ENCODE results near the gene RSPRY1. TPM values are rescaled to one million over a fixed set of nuclear protein-coding genes. Genes with fewer than 3 reads are reported as not detected.

The RSPRY1 gene
- total RNA-seq, 2 donors from 2014 or later, result 28.7 to 32.5 TPM

GRCh38 chr16:57213462-57213861, 27.3 kb downstream of the RSPRY1 start:
- Histone ChIP-seq H3K27me3 (replicated peaks; ENCODE audit: insufficient read depth) (no peaks in the 10 kb centered on the region), H3K27ac (no peak overlapping the region), H3K36me3 (peaks cover 52% of the 10 kb centered on the region), H3K4me1 (ENCODE audit: control insufficient read depth in 1 of 2, low read depth in 2 of 2) (no peaks in the 10 kb centered on the region), H3K4me3 (no peak overlapping the region), H3K9me3 (peaks cover 4% of the 10 kb centered on the region)
- DNase-seq (ENCODE audit: low spot score), result no peak
- no peak for ATAC-seq (ENCODE audit: insufficient number of reproducible peaks, low FRiP score, low read depth)
- TF ChIP-seq CTCF (IDR thresholded peaks at IDR 0.05), result no peak

GRCh38 chr16:57216968-57217367, 30.8 kb downstream of the RSPRY1 start:
- no peak for TF ChIP-seq CTCF (IDR thresholded peaks at IDR 0.05)
- Histone ChIP-seq H3K9me3 (peaks cover 4% of the 10 kb centered on the region), H3K36me3 (peaks cover 60% of the 10 kb centered on the region), H3K27ac (no peak overlapping the region), H3K4me3 (no peak overlapping the region), H3K4me1 (ENCODE audit: control insufficient read depth in 1 of 2, low read depth in 2 of 2) (no peaks in the 10 kb centered on the region), H3K27me3 (replicated peaks; ENCODE audit: insufficient read depth) (no peaks in the 10 kb centered on the region)
- no peak for ATAC-seq (ENCODE audit: insufficient number of reproducible peaks, low FRiP score, low read depth)
- no peak for DNase-seq (ENCODE audit: low spot score)

- ATAC-seq (ENCODE audit: insufficient number of reproducible peaks, low FRiP score, low read depth) (no peak), DNase-seq (ENCODE audit: low spot score) (no peak)
- H3K36me3 ChIP-seq, result peaks cover 53% of the 10 kb centered on the region
- no peaks in the 10 kb centered on the region for H3K9me3 ChIP-seq
- H3K27ac ChIP-seq, result no peak overlapping the region
- TF ChIP-seq CTCF (IDR thresholded peaks at IDR 0.05), result no peak
- H3K4me1 ChIP-seq (ENCODE audit: control insufficient read depth in 1 of 2, low read depth in 2 of 2), result no peaks in the 10 kb centered on the region
- H3K27me3 ChIP-seq (replicated peaks; ENCODE audit: insufficient read depth), result no peaks in the 10 kb centered on the region
- no peak overlapping the region for H3K4me3 ChIP-seq
These were observed 36.9 kb downstream of the RSPRY1 start for GRCh38 chr16:57223057-57223456.

DNA sequence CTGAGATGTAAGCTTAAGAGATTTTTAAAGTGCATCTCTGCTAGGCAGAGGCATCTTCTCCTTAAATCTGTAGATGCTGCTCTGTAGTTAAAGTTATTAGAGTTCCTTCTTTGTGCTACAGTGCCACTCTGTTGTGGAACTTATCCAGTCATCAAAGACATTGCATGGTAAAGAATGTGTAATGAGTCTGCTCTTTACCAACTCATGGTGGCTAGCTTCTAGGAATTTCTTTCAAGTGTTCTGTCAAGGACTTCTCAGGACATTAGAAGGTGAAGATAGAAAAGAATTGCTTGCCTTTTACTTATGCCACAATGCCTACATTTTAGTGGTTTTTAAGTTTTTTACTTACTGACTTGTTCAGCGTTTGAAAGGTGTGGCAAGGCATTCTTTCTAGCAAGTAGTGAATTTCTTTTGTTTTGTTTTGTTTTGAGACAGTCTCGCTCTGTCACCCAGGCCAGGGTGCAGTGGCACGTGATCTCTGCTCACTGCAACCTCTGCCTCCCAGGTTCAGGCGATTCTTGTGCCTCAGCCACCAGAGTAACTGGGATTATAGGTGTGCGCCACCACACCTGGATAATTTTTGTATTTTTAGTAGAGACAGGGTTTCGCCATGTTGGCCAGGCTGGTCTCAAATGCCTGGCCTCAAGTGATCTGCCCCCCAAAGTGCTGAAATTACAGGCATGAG, 38.7 kb downstream of the RSPRY1 start:
- H3K4me3 ChIP-seq, result no peak overlapping the region
- TF ChIP-seq CTCF (IDR thresholded peaks at IDR 0.05), result no peak
- no peak overlapping the region for H3K27ac ChIP-seq
- no peaks in the 10 kb centered on the region for H3K9me3 ChIP-seq
- no peaks in the 10 kb centered on the region for H3K4me1 ChIP-seq (ENCODE audit: control insufficient read depth in 1 of 2, low read depth in 2 of 2)
- ATAC-seq (ENCODE audit: insufficient number of reproducible peaks, low FRiP score, low read depth) (no peak), DNase-seq (ENCODE audit: low spot score) (no peak)
- peaks cover 55% of the 10 kb centered on the region for H3K36me3 ChIP-seq
- H3K27me3 ChIP-seq (replicated peaks; ENCODE audit: insufficient read depth), result no peaks in the 10 kb centered on the region

DNA sequence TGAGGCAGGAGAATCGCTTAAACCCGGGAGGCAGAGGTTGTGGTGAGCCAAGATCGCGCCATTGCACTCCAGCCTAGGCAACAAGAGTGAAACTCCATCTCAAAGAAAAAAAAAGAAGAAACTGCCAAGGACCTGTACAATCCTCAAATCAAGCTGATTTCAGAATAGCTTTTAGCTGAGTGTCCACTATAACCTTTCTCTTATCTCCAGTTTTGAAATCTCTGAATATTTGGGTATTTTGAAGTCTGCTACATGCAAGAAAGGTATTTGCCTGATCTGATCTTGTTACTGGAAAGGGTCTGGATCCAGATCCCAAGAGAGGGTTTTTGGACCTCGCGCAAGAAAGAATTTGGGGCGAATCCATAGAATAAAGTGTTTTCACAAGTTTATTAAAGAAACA, 39.8 kb downstream of the RSPRY1 start:
- Histone ChIP-seq H3K9me3 (no peaks in the 10 kb centered on the region), H3K4me3 (no peak overlapping the region), H3K4me1 (ENCODE audit: control insufficient read depth in 1 of 2, low read depth in 2 of 2) (no peaks in the 10 kb centered on the region), H3K27ac (no peak overlapping the region), H3K27me3 (replicated peaks; ENCODE audit: insufficient read depth) (no peaks in the 10 kb centered on the region), H3K36me3 (peaks cover 55% of the 10 kb centered on the region)
- DNase-seq (ENCODE audit: low spot score) (no peak), ATAC-seq (ENCODE audit: insufficient number of reproducible peaks, low FRiP score, low read depth) (no peak)
- TF ChIP-seq CTCF (IDR thresholded peaks at IDR 0.05), result no peak
